ENCODE measurements around the gene PLS1. TPM values are rescaled to one million over a fixed set of nuclear protein-coding genes. Genes with fewer than 3 reads are reported as not detected.

PLS1 gene
- total and polyA plus RNA-seq, 2 of the 8 experiments (the other 6 are each of a cell fraction or from before 2014, with no cell fraction given), result 18.7 to 44.7 TPM

- Histone ChIP-seq H4K91ac (replicated peaks; ENCODE audit: insufficient read length, low read length) (no peak overlapping the region), H3K18ac (ENCODE audit: extremely low read depth, low read length) (no peak overlapping the region), H4K5ac (ENCODE audit: insufficient read length, low read depth, low read length) (no peak overlapping the region), H3K23me2 (ENCODE audit: low read depth, low read length) (no peaks in the 10 kb centered on the region), H3K4ac (replicated peaks; ENCODE audit: insufficient read length, low read depth, low read length) (peak overlapping the region; percentile 82), H3K4me1 (replicated peaks in 1 of 4; ENCODE audit: control insufficient read depth in 3 of 4, insufficient read depth in 4 of 4, low read length in 3 of 4) (peaks cover 0 to 6% (median 1%) of the 10 kb centered on the region in 4 experiments; a peak in 3 of 7 replicates), H4K20me1 (replicated peaks in 1 of 2; ENCODE audit: control insufficient read depth in 1 of 2, insufficient read depth in 2 of 2, low read length in 2 of 2) (no peaks in the 10 kb centered on the region), H3K27ac (ENCODE audit: low read depth, low read length) (no peak overlapping the region), H2BK120ac (replicated peaks; ENCODE audit: low read depth, low read length) (no peak overlapping the region), H4K8ac (ENCODE audit: extremely low read depth, insufficient read depth, low read length) (no peak overlapping the region), H2BK20ac (ENCODE audit: low read length) (no peak overlapping the region), H2BK5ac (ENCODE audit: low read depth, low read length) (no peak overlapping the region), H3K14ac (ENCODE audit: insufficient read length) (no peak overlapping the region), H3K9me3 (ENCODE audit: insufficient read depth in 2 of 2, low read depth in 1 of 2, low read length in 1 of 2) (no peaks in the 10 kb centered on the region), H3K79me2 (ENCODE audit: control insufficient read depth in 1 of 2, insufficient read depth in 2 of 2, low read length in 2 of 2) (no peaks in the 10 kb centered on the region), H2BK15ac (ENCODE audit: low read length) (no peak overlapping the region), H3K36me3 (ENCODE audit: control insufficient read depth in 2 of 4, insufficient read depth in 4 of 4, low read length in 3 of 4) (no peaks in the 10 kb centered on the region), H3K4me3 (ENCODE audit: extremely low read depth in 1 of 4, insufficient read depth in 2 of 4, low read depth in 3 of 4, low read length in 4 of 4) (no peak overlapping the region), H3K27me3 (replicated peaks in 1 of 4; ENCODE audit: control insufficient read depth in 3 of 4, extremely low read depth in 1 of 4, insufficient read depth in 3 of 4, low read length in 3 of 4) (no peaks in the 10 kb centered on the region), H2BK12ac (ENCODE audit: low read depth, low read length) (no peak overlapping the region), H3K56ac (replicated peaks; ENCODE audit: insufficient read length, low read depth, low read length) (no peak overlapping the region), H3K4me2 (ENCODE audit: insufficient read depth in 1 of 2, low read depth in 2 of 2, low read length in 2 of 2) (no peak overlapping the region), H2AK5ac (ENCODE audit: low read depth, low read length) (no peak overlapping the region), H3K79me1 (ENCODE audit: low read depth, low read length) (0 out of 2 replicates have a peak, but pooled peaks cover 3% of the 10 kb centered on the region), H3K9ac (replicated peaks in 1 of 4; ENCODE audit: extremely low read depth in 1 of 4, low read depth in 3 of 4, low read length in 3 of 4) (no peak overlapping the region), H2AFZ (ENCODE audit: low read length) (no peak overlapping the region), H3K23ac (ENCODE audit: insufficient read length) (no peak overlapping the region)
- CTCF ChIA-PET (ENCODE audit: partially characterized antibody), result interaction anchor here (1.4 kb wide), 1 partner anchor 57 kb away, joined by 4 read pairs; no protein-coding TSS in a partner anchor
- 68% methylated on average over 6 of the region's 6 CpGs; no CpG with 5 or more reads in 1 of the 2 experiments for WGBS, 2 experiments (ENCODE audit: extremely low coverage in 1 of 2, insufficient coverage in 1 of 2, insufficient read length in 1 of 2, insufficient replicate concordance in 2 of 2, low coverage in 1 of 2, low lambda C conversion rate in 2 of 2, missing lambda C conversion rate in 1 of 2)
- no peak for DNase-seq (ENCODE audit: low read depth in 1 of 2, low spot score in 2 of 2)
- POLR2A ChIA-PET (ENCODE audit: partially characterized antibody), result no interaction called here
- peak; percentile 7 for FAIRE-seq
- TF ChIP-seq TAF1 (IDR thresholded peaks at IDR 0.05; ENCODE audit: low read depth, low read length), result no peak
Observed at GRCh38 chr3:142660383-142660782, 64.2 kb downstream of the PLS1 start.
